Neural progenitor cell (in vitro differentiated cells): Measurements from ENCODE around the gene PSTPIP1. TPM values are rescaled to one million over a fixed set of nuclear protein-coding genes. Genes with fewer than 3 reads are reported as not detected.

Experiments
- DNase-seq: peaks from one replicate; pipeline ENCODE4 v3.0.0-alpha.2; 2016; ENCODE audit warnings: low spot score
- H2AFZ ChIP-seq: fragments of 200-600 bp; sonication (generic); replicated peaks from 2 replicates; pipeline ENCODE4 v1.6.1; 2016; ENCODE audit warnings: antibody characterized with exemption
- H3F3A ChIP-seq: fragments of 200-600 bp; sonication (generic); 2 replicates; pipeline ENCODE4 v1.6.1; 2016; ENCODE audit warnings: antibody characterized with exemption, low read depth
- H3K27ac ChIP-seq: fragments of 200-600 bp; sonication (generic); 2 replicates; pipeline ENCODE4 v1.5.1; 2016; ENCODE audit warnings: mild to moderate bottlenecking
- H3K27me3 ChIP-seq: fragments of 200-600 bp; sonication (generic); 2 replicates; pipeline ENCODE4 v1.6.1; 2016; ENCODE audit warnings: mild to moderate bottlenecking, moderate library complexity
- H3K36me3 ChIP-seq: fragments of 200-600 bp; sonication (generic); 2 replicates; pipeline ENCODE4 v1.5.1; 2016
- H3K4me1 ChIP-seq: fragments of 200-600 bp; sonication (generic); 2 replicates; pipeline ENCODE4 v1.6.1; 2016; ENCODE audit warnings: mixed run types
- H3K4me2 ChIP-seq: fragments of 200-600 bp; sonication (generic); 2 replicates; pipeline ENCODE4 v1.6.1; 2016
- H3K4me3 ChIP-seq: fragments of 200-600 bp; sonication (generic); 2 replicates; pipeline ENCODE4 v1.5.1; 2016
- H3K79me2 ChIP-seq: fragments of 200-600 bp; sonication (generic); 2 replicates; pipeline ENCODE4 v1.6.1; 2016; ENCODE audit warnings: low read depth
- H3K9ac ChIP-seq: fragments of 200-600 bp; sonication (generic); 2 replicates; pipeline ENCODE4 v1.6.1; 2016
- H3K9me3 ChIP-seq: fragments of 200-600 bp; sonication (generic); 2 replicates; pipeline ENCODE4 v1.5.1; 2016; ENCODE audit warnings: low read depth
- H4K20me1 ChIP-seq: fragments of 200-600 bp; sonication (generic); 2 replicates; pipeline ENCODE4 v1.6.1; 2016; ENCODE audit warnings: low read depth
- H3K27ac Mint-ChIP-seq: 3 replicates; pipeline ENCODE4 v1.8.0; 2021; ENCODE audit warnings: mixed read lengths
- H3K27me3 Mint-ChIP-seq: 2 replicates; pipeline ENCODE4 v1.8.0; 2022; ENCODE audit warnings: low read depth, mild to moderate bottlenecking, inconsistent platforms, moderate library complexity, mixed read lengths; ENCODE audit not compliant: insufficient read depth
- H3K36me3 Mint-ChIP-seq: 3 replicates; pipeline ENCODE4 v1.8.0; 2021; ENCODE audit warnings: mixed read lengths
- H3K4me1 Mint-ChIP-seq: 3 replicates; pipeline ENCODE4 v1.8.0; 2021; ENCODE audit warnings: mixed read lengths
- H3K4me3 Mint-ChIP-seq: 3 replicates; pipeline ENCODE4 v1.8.0; 2021; ENCODE audit warnings: mild to moderate bottlenecking, moderate library complexity, mixed read lengths
- H3K9me3 Mint-ChIP-seq: 3 replicates; pipeline ENCODE4 v1.8.0; 2020; ENCODE audit warnings: mixed read lengths
- CTCF ChIP-seq: fragments of 200-600 bp; sonication (generic); IDR thresholded peaks from 2 replicates; pipeline ENCODE4 v1.5.1; 2017; ENCODE audit warnings: antibody characterized with exemption, mild to moderate bottlenecking
- EZH2 ChIP-seq: fragments of 200-600 bp; sonication (generic); IDR thresholded peaks from 2 replicates; pipeline ENCODE4 v1.6.1; 2017; ENCODE audit warnings: antibody characterized with exemption, mild to moderate bottlenecking, moderate library complexity
- EZH2phosphoT487 ChIP-seq: fragments of 200-600 bp; sonication (generic); IDR thresholded peaks from 2 replicates; pipeline ENCODE4 v1.6.1; 2017; ENCODE audit warnings: antibody characterized with exemption
- total RNA-seq: library from RNA; depleted of rRNA; stranded (reverse); fragments of >200 nt; gene quantifications from 2 replicates; pipeline ENCODE4 v1.2.3, GENCODE V29; 2015; ENCODE audit warnings: low replicate concordance

The PSTPIP1 gene
- total RNA-seq, 1 donor from 2014 or later, result 0.19 TPM

GRCh38 chr15:76996526-76997401, 1.8 kb downstream of the PSTPIP1 start:
- no peaks in the 10 kb centered on the region for H3K36me3 ChIP-seq
- H3K4me1 ChIP-seq, result no peaks in the 10 kb centered on the region
- H3F3A ChIP-seq, result no peaks in the 10 kb centered on the region
- no peak overlapping the region for H3K9ac ChIP-seq
- no peak for DNase-seq
- Mint-ChIP-seq H3K4me3 (no peak overlapping the region), H3K9me3 (no peaks in the 10 kb centered on the region), H3K27me3 (peaks cover 6% of the 10 kb centered on the region), H3K36me3 (no peaks in the 10 kb centered on the region), H3K4me1 (peaks cover 16% of the 10 kb centered on the region), H3K27ac (no peak overlapping the region)
- H3K4me3 ChIP-seq, result no peak overlapping the region
- TF ChIP-seq EZH2phosphoT487 (no peak), CTCF (no peak), EZH2 (no peak)
- H3K9me3 ChIP-seq, result no peaks in the 10 kb centered on the region
- H3K27me3 ChIP-seq, result no peaks in the 10 kb centered on the region
- no peak overlapping the region for H2AFZ ChIP-seq
- no peak overlapping the region for H3K27ac ChIP-seq
- no peaks in the 10 kb centered on the region for H3K79me2 ChIP-seq
- no peak overlapping the region for H3K4me2 ChIP-seq
- H4K20me1 ChIP-seq, result no peaks in the 10 kb centered on the region

- H3K4me3 ChIP-seq, result no peak overlapping the region
- H4K20me1 ChIP-seq, result no peaks in the 10 kb centered on the region
- H3K9me3 Mint-ChIP-seq, result no peaks in the 10 kb centered on the region
- H3K9ac ChIP-seq, result no peak overlapping the region
- H3K4me3 Mint-ChIP-seq, result no peak overlapping the region
- no peaks in the 10 kb centered on the region for H3F3A ChIP-seq
- no peaks in the 10 kb centered on the region for H3K36me3 ChIP-seq
- DNase-seq, result no peak
- no peak overlapping the region for H3K4me2 ChIP-seq
- no peaks in the 10 kb centered on the region for H3K79me2 ChIP-seq
- TF ChIP-seq EZH2 (no peak), EZH2phosphoT487 (no peak), CTCF (no peak)
- H2AFZ ChIP-seq, result no peak overlapping the region
- no peaks in the 10 kb centered on the region for H3K27me3 ChIP-seq
- no peaks in the 10 kb centered on the region for H3K36me3 Mint-ChIP-seq
- H3K9me3 ChIP-seq, result no peaks in the 10 kb centered on the region
- H3K4me1 ChIP-seq, result no peaks in the 10 kb centered on the region
- peaks cover 16% of the 10 kb centered on the region for H3K4me1 Mint-ChIP-seq
- no peak overlapping the region for H3K27ac ChIP-seq
- H3K27ac Mint-ChIP-seq, result no peak overlapping the region
- H3K27me3 Mint-ChIP-seq, result peaks cover 2% of the 10 kb centered on the region
These were observed 3.8 kb downstream of the PSTPIP1 start for GRCh38 chr15:76998663-76999285.

- Histone ChIP-seq H3K27ac (no peak overlapping the region), H3F3A (no peaks in the 10 kb centered on the region), H3K9ac (no peak overlapping the region), H3K9me3 (no peaks in the 10 kb centered on the region), H2AFZ (no peak overlapping the region), H3K4me2 (no peak overlapping the region), H3K79me2 (no peaks in the 10 kb centered on the region), H3K4me3 (no peak overlapping the region), H4K20me1 (no peaks in the 10 kb centered on the region), H3K27me3 (no peaks in the 10 kb centered on the region), H3K36me3 (no peaks in the 10 kb centered on the region), H3K4me1 (no peaks in the 10 kb centered on the region)
- Mint-ChIP-seq H3K36me3 (no peaks in the 10 kb centered on the region), H3K4me1 (peaks cover 16% of the 10 kb centered on the region), H3K27me3 (peaks cover 2% of the 10 kb centered on the region), H3K27ac (no peak overlapping the region), H3K4me3 (no peak overlapping the region), H3K9me3 (no peaks in the 10 kb centered on the region)
- TF ChIP-seq EZH2phosphoT487, result no peak
- no peak for TF ChIP-seq CTCF
- TF ChIP-seq EZH2, result no peak
- no peak for DNase-seq
These were observed 5.1 kb downstream of the PSTPIP1 start for GRCh38 chr15:76999996-77000395.
